HepG2 (cell line): ENCODE results near the gene CBFA2T2.

Source experiments
- CHCHD3 ChIP-seq: sonication (generic); formaldehyde crosslinking; IDR thresholded peaks from 2 replicates; pipeline ENCODE4 v1.8.0; 2022; ENCODE audit warnings: mild to moderate bottlenecking, missing genetic modification reagents, moderate library complexity
- CTCF ChIP-seq: sonication (generic); formaldehyde crosslinking; IDR thresholded peaks from 2 replicates; pipeline ENCODE4 v1.5.0; 2020; ENCODE audit warnings: mild to moderate bottlenecking, missing genetic modification reagents, moderate library complexity
- EP300 ChIP-seq, 3 experiments: sonication (generic) in 1 of 3; formaldehyde crosslinking in 1 of 3; IDR thresholded peaks; 2 replicates each; pipeline versions ENCODE4 v1.5.1 to v1.6.1; 2011 to 2020; ENCODE audit warnings: low read depth in 2 of 3, low read length in 2 of 3, borderline replicate concordance in 1 of 3, improper control_type of control experiment in 1 of 3, mild to moderate bottlenecking in 1 of 3, missing genetic modification reagents in 1 of 3, moderate library complexity in 1 of 3
- HMGXB4 ChIP-seq, 2 experiments: sonication (generic) in 1 of 2; formaldehyde crosslinking in 1 of 2; IDR thresholded peaks; 2 replicates each; pipeline versions ENCODE4 v1.4.0 to v1.6.1; 2018 to 2020; ENCODE audit warnings: missing genetic modification reagents in 2 of 2, borderline replicate concordance in 1 of 2, low read depth in 1 of 2, mild to moderate bottlenecking in 1 of 2, missing biosample characterization in 1 of 2
- RBAK ChIP-seq: sonication (generic); formaldehyde crosslinking; IDR thresholded peaks from 2 replicates; pipeline ENCODE4 v1.5.1; 2020; ENCODE audit warnings: mild to moderate bottlenecking, missing genetic modification reagents
- RFX5 ChIP-seq: IDR thresholded peaks from 2 replicates; pipeline ENCODE4 v1.6.1; 2011; ENCODE audit warnings: low read depth, low read length, improper control_type of control experiment
- SNAPC2 ChIP-seq: sonication (generic); formaldehyde crosslinking; IDR thresholded peaks from 2 replicates; pipeline ENCODE4 v1.8.1; 2022; ENCODE audit warnings: mild to moderate bottlenecking, missing genetic modification reagents
- TAF15 ChIP-seq: fragments of 200-400 bp; formaldehyde crosslinking; IDR thresholded peaks from one replicate; pipeline ENCODE4 v1.6.1; 2018; ENCODE audit warnings: mild to moderate bottlenecking, low read depth, low read length; ENCODE audit not compliant: poor library complexity, severe bottlenecking
- ZNF318 ChIP-seq: sonication (generic); formaldehyde crosslinking; IDR thresholded peaks from 2 replicates; pipeline ENCODE4 v1.4.0; 2020; ENCODE audit warnings: mild to moderate bottlenecking, missing genetic modification reagents

- TF ChIP-seq SNAPC2 (CRISPR knock-in tag) (no peak), RBAK (CRISPR knock-in tag) (no peak), TAF15 (no peak), ZNF318 (CRISPR knock-in tag) (no peak), CHCHD3 (no peak), HMGXB4 (CRISPR knock-in tag; IDR thresholded peaks at IDR 0.05; ENCODE audit: borderline replicate concordance in 1 of 2, low read depth in 1 of 2) (no peak), RFX5 (no peak), CTCF (CRISPR knock-in tag) (no peak), EP300 (IDR thresholded peaks at IDR 0.05; ENCODE audit: low read depth in 2 of 2, low read length in 2 of 2) (no peak), EP300 (CRISPR knock-in tag; IDR thresholded peaks at IDR 0.05; ENCODE audit: borderline replicate concordance) (no peak)
These were observed 80.8 kb downstream of the CBFA2T2 start for GRCh38 chr20:33570743-33571142.
